Mesenteric fat pad (tissue), 1 donor: ENCODE measurements around the gene LRRC26. TPM values are rescaled to one million over a fixed set of nuclear protein-coding genes. Genes with fewer than 3 reads are reported as not detected.

Experiments
- DNase-seq: peaks from one replicate; pipeline ENCODE4 v3.0.0-alpha.2; 2020; ENCODE audit warnings: low spot score
- total RNA-seq: library from RNA; stranded (reverse); fragmentation: NEBNext Ultra II Directional; extraction: Animal tissue kit (Norgen Biotek cat#: 25700); gene quantifications from one replicate; pipeline ENCODE4 v1.2.1, GENCODE V29; 2021
- donor health status: DM: yes; HTN: yes; CAD: no.

The LRRC26 gene
- total RNA-seq, 1 donor from 2014 or later = not detected

- DNase-seq = no peak
These were observed 15.2 kb upstream of the LRRC26 start for GRCh38 chr9:137184881-137185660.

GRCh38 chr9:137183980-137184595 lies 14.2 kb upstream of the LRRC26 start:
- DNase-seq = no peak

GRCh38 chr9:137182836-137183235 lies 13.0 kb upstream of the LRRC26 start:
- no peak for DNase-seq

- no peak for DNase-seq
These were observed 11.8 kb upstream of the LRRC26 start for GRCh38 chr9:137181680-137182079.

GRCh38 chr9:137180491-137180890 lies 10.6 kb upstream of the LRRC26 start:
- DNase-seq = no peak

- DNase-seq = no peak
These were observed 9.9 kb upstream of the LRRC26 start for GRCh38 chr9:137179761-137180160.

GRCh38 chr9:137178939-137179630 lies 9.2 kb upstream of the LRRC26 start:
- no peak for DNase-seq

GRCh38 chr9:137178201-137178938 lies 8.5 kb upstream of the LRRC26 start:
- DNase-seq = no peak

- DNase-seq = no peak
These were observed 6.7 kb upstream of the LRRC26 start for GRCh38 chr9:137176302-137177182.

- DNase-seq = no peak
These were observed 5.6 kb upstream of the LRRC26 start for GRCh38 chr9:137175345-137175961.

GRCh38 chr9:137174722-137175293 lies 5.0 kb upstream of the LRRC26 start:
- no peak for DNase-seq

- DNase-seq = no peak
These were observed 4.2 kb upstream of the LRRC26 start for GRCh38 chr9:137173796-137174664.

GRCh38 chr9:137172901-137173795 lies 3.3 kb upstream of the LRRC26 start:
- no peak for DNase-seq

GRCh38 chr9:137171149-137171900 lies 1.5 kb upstream of the LRRC26 start:
- DNase-seq = no peak

- DNase-seq = no peak
These were observed 766 bp upstream of the LRRC26 start for GRCh38 chr9:137170486-137171148.
